Heart left ventricle (tissue), 16 donors: Measurements from ENCODE around the gene C2orf81. TPM values are rescaled to one million over a fixed set of nuclear protein-coding genes. Genes with fewer than 3 reads are reported as not detected.

ENCODE experiments used
- ATAC-seq, 4 donors: fragments of 200-7000 bp; cut with Tn5 transposase; one replicate each; pipeline ENCODE4 v1.9.1; 2020 to 2022; ENCODE audit warnings: moderate library complexity in 4 of 4, mild to moderate bottlenecking in 3 of 4, moderate number of reproducible peaks in 1 of 4
- DNase-seq, 5 donors: peaks; one replicate each; pipeline ENCODE4 v3.0.0-alpha.2; 2020
- H3K27ac ChIP-seq, 12 donors: fragments of 200-600 bp; sonication (generic) in 4 of 12; one replicate each; pipeline versions ENCODE4 v1.5.0 to v1.8.0; 2016 to 2022; ENCODE audit warnings: mild to moderate bottlenecking in 2 of 12
- H3K27me3 ChIP-seq, 9 donors: fragments of 200-600 bp; sonication (generic) in 2 of 9; one replicate each; pipeline versions ENCODE4 v1.5.1 to v1.8.0; 2016 to 2022; ENCODE audit warnings: mild to moderate bottlenecking in 3 of 9
- H3K36me3 ChIP-seq, 9 donors: fragments of 200-600 bp; sonication (generic) in 2 of 9; one replicate each; pipeline versions ENCODE4 v1.5.0 to v1.8.0; 2018 to 2022; ENCODE audit warnings: mild to moderate bottlenecking in 2 of 9
- H3K4me1 ChIP-seq, 12 donors: fragments of 200-600 bp; sonication (generic) in 4 of 12; one replicate each; pipeline versions ENCODE4 v1.5.0 to v1.8.0; 2016 to 2022; ENCODE audit warnings: mild to moderate bottlenecking in 3 of 12
- H3K4me3 ChIP-seq, 12 donors: fragments of 200-600 bp; sonication (generic) in 4 of 12; one replicate each; pipeline versions ENCODE4 v1.5.0 to v1.8.0; 2017 to 2022; ENCODE audit warnings: mild to moderate bottlenecking in 9 of 12, moderate library complexity in 4 of 12
- H3K9me3 ChIP-seq, 12 donors: fragments of 200-600 bp; sonication (generic) in 4 of 12; one replicate each; pipeline versions ENCODE4 v1.5.0 to v1.8.0; 2016 to 2022; ENCODE audit warnings: mild to moderate bottlenecking in 1 of 12
- POLR2A ChIP-seq, 2 donors: fragments of 450-650 bp; IDR thresholded peaks; one replicate each; pipeline ENCODE4 v1.6.1; 2017; ENCODE audit warnings: antibody characterized with exemption in 2 of 2, mild to moderate bottlenecking in 2 of 2, moderate library complexity in 2 of 2
- WGBS, 4 donors: extraction: QIAGEN DNeasy Blood & Tissue Kit in 2 of 4; methylation state at CpG; one replicate each; pipeline versions ENCODE4 v1.1.5 to v1.1.7; 2013 to 2018; 5-methylcytosine and 5-hydroxymethylcytosine counted together
- intact Hi-C, 10 donors: fragments of 100-400 bp; cut with DNase I; formaldehyde crosslinking; loops; one replicate each; pipeline versions ENCODE4 v1.11.1 to v1.14.2; 2022
- polyA plus RNA-seq, 2 donors: library from polyadenylated mRNA; stranded (reverse); fragments of 200-250 nt; gene quantifications; one replicate each; pipeline ENCODE4 v1.2.3, GENCODE V29; 2013
- total RNA-seq, 9 donors: library from RNA; depleted of rRNA in 2 of 9; stranded (reverse); fragments of >200 nt in 2 of 9; fragmentation: NEBNext Ultra II Directional in 3 of 9; extraction: Animal tissue kit (Norgen Biotek cat#: 25700) in 3 of 9; gene quantifications; one replicate each; pipeline versions ENCODE4 v1.1.0 to v1.2.4, GENCODE V29; 2016 to 2023
- TF ChIP-seq, protein P1 (sequence below), 12 donors: fragments of 200-600 bp; sonication (generic) in 4 of 12; IDR thresholded peaks; one replicate each; pipeline versions ENCODE4 v1.5.0 to v1.8.0; 2018 to 2022; ENCODE audit warnings: antibody characterized with exemption in 12 of 12, mild to moderate bottlenecking in 5 of 12
- donor health status: ischemic (EF 13 %, LVEDD 7.1; RV severe dilation, severe dysfunction).
- donor health status: healthy with polysubstance abuse.
- donor health status: DM: no; HTN: yes; CAD: no.
- donor health status: DM: no; HTN: no; CAD: no.
- donor health status: ischemic (EF 25% LVEDD 6.9; RV normal size, moderate dysfunction).
- donor health status: ischemic (EF 25% LVEDD 5.7; RV mildly dilated, moderate dysfunction).
- donor health status: healthy.
- donor health status: DM: yes; HTN: yes; CAD: no.
- donor health status: ischemic (EF 35%, LVEDD 5.7; RV mildly dilated, moderate dysfunction).
- donor health status: nonischemic (EF 11% LVEDD 7.7; RV severe dilation, severe dysfunction).
- donor health status: DM: yes; HTN: yes; CAD: no.
- donor health status: PGD.
- donor health status: ischemic (EF 29% LVEDD 5.4; RV normal size, mild dysfunction).
- donor health status: nonischemic (EF 23%, LVEDD 6.1; RV moderate dilation, normal function).

The C2orf81 gene
- total and polyA plus RNA-seq, 11 donors, result 0.48 to 2.3 (median 0.86) TPM

DNA sequence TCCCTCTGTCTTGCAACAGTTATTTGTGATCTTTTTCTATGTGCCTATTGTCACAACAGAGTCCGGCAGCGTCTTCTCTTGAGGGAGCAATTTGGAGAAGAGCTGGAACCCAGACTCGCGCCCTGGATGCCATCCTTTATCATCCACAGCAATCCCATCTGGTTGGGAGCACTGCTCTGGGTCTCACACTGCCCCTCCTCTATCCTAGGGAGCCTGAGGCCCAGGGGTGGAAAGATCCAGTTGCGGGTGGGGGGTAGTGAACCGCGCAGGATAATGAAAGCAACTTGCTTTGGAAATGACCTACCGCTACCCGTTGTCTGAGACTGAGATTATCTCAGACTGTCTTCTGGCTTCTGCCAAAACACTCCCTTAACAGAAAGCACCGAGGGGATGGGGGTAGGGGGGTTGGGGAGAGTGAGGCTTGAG, 37.5 kb upstream of the C2orf81 start:
- Histone ChIP-seq H3K9me3 (no peaks in the 10 kb centered on the region), H3K4me1 (peaks cover 5 to 42% (median 33%) of the 10 kb centered on the region in 12 donors), H3K27ac (peak overlapping the region in 10 of 12 donors; percentile 66 to 97 (median 78)), H3K36me3 (peaks cover 0 to 27% (median 22%) of the 10 kb centered on the region in 9 donors), H3K4me3 (peak overlapping the region; percentile 52 to 83 (median 70)), H3K27me3 (no peaks in the 10 kb centered on the region)
- TF ChIP-seq POLR2A (IDR thresholded peaks at IDR 0.05), result no peak
- TF ChIP-seq, protein P1, sequence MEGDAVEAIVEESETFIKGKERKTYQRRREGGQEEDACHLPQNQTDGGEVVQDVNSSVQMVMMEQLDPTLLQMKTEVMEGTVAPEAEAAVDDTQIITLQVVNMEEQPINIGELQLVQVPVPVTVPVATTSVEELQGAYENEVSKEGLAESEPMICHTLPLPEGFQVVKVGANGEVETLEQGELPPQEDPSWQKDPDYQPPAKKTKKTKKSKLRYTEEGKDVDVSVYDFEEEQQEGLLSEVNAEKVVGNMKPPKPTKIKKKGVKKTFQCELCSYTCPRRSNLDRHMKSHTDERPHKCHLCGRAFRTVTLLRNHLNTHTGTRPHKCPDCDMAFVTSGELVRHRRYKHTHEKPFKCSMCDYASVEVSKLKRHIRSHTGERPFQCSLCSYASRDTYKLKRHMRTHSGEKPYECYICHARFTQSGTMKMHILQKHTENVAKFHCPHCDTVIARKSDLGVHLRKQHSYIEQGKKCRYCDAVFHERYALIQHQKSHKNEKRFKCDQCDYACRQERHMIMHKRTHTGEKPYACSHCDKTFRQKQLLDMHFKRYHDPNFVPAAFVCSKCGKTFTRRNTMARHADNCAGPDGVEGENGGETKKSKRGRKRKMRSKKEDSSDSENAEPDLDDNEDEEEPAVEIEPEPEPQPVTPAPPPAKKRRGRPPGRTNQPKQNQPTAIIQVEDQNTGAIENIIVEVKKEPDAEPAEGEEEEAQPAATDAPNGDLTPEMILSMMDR (IDR thresholded peaks at IDR 0.05), result no peak
- no peak for DNase-seq
- no peak for ATAC-seq
- WGBS, 4 donors, result 2 to 5% (median 3%) methylated on average over 10 of the region's 10 CpGs
- intact Hi-C loops, result loop anchor here in 1 of 10 donors (5.0 kb wide), 1 partner anchor 42 kb away; no protein-coding TSS in a partner anchor

DNA sequence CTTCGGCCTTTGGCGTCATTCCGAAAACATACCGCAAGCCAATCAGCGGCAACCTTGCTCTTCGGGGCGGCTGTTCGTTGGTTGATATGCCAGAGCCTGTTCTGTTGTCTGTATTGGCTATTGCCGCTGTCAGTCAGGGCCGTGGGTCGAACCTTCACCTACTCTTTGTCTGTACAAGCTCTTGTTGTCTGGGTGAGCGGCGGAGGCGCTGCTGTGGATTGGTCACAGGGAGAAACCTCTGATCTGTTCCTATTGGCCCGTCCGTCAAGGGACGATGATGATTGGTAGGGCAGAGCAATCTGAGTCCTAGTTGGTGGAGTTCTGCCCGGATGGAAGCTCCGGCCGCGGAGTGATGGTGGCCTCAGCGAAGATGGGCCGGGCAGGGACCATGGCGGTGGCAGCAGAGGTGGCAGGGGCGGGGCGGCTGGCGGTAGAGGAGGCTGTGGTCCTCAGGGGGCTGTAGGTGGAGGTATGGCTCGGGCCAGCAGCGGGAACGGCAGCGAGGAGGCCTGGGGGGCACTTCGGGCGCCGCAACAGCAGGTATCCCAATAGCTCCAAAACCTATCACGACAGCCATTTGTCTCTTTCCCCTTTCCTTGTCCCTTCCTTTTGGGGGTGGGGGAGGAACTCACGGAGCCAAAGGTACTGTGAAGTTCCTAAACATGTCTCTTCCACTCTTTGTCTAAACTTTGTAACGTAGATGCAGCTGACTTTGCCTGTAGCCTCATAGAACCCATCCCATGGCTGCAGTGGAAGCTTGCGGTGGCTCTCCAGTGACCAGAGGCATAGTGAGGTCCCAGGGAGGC, 36.9 kb upstream of the C2orf81 start, which contains the start of gene WBP1:
TSS of gene WBP1 (plus strand) at position 307 of the 806 bp plus-strand sequence. CDS start at position 472, 165 bp downstream.
- H3K36me3 ChIP-seq, result peaks cover 0 to 27% (median 22%) of the 10 kb centered on the region in 9 donors
- H3K27ac ChIP-seq, result peak within 1 kb of the TSS; percentile 84 to 98 (median 95)
- no peaks in the 10 kb centered on the region for H3K9me3 ChIP-seq
- H3K4me1 ChIP-seq, result peaks cover 5 to 40% (median 32%) of the 10 kb centered on the region in 12 donors
- TF ChIP-seq, protein P1 (IDR thresholded peaks at IDR 0.05), result no peak
- TF ChIP-seq POLR2A (IDR thresholded peaks at IDR 0.05), result peak in 1 of 2 donors; percentile 61
- ATAC-seq (peak; percentile 93 to 96 (median 95)), DNase-seq (peak; percentile 99 to 100 (median 100))
- intact Hi-C loops, result loop anchor here in 1 of 10 donors (5.0 kb wide), 1 partner anchor 41 kb away; no protein-coding TSS in a partner anchor
- H3K27me3 ChIP-seq, result no peaks in the 10 kb centered on the region
- peak within 1 kb of the TSS; percentile 52 to 83 (median 70) for H3K4me3 ChIP-seq
- 0 to 2% (median 1%) methylated on average over 32 to 38 of the region's 38 CpGs for WGBS, 4 donors

GRCh38 chr2:74457549-74458131, 36.2 kb upstream of the C2orf81 start:
- TF ChIP-seq, protein P1 (IDR thresholded peaks at IDR 0.05), result no peak
- peak; percentile 47 to 76 for TF ChIP-seq POLR2A (IDR thresholded peaks at IDR 0.05)
- Histone ChIP-seq H3K4me3 (peak overlapping the region; percentile 50 to 83 (median 70)), H3K27me3 (no peaks in the 10 kb centered on the region), H3K4me1 (peaks cover 5 to 40% (median 32%) of the 10 kb centered on the region in 12 donors), H3K27ac (peak overlapping the region; percentile 84 to 98 (median 95)), H3K36me3 (peaks cover 0 to 25% (median 15%) of the 10 kb centered on the region in 9 donors), H3K9me3 (no peaks in the 10 kb centered on the region)
- ATAC-seq (peak; percentile 11 to 36 (median 29)), DNase-seq (peak; percentile 67 to 86 (median 74))
- 0 to 2% (median 1%) methylated on average over 22 to 46 of the region's 46 CpGs for WGBS, 4 donors
- intact Hi-C loops, result loop anchor here in 1 of 10 donors (5.0 kb wide), 1 partner anchor 40 kb away; no protein-coding TSS in a partner anchor
